ENCODE results near the gene AK5.

GRCh38 chr1:77333501-77333900 is 51.7 kb downstream of the AK5 start:
- TF ChIP-seq REST (IDR thresholded peaks at IDR 0.05; ENCODE audit: insufficient read depth in 1 of 2, low read depth in 2 of 2, low read length in 2 of 2) (no peak), TAF1 (IDR thresholded peaks at IDR 0.05; ENCODE audit: borderline replicate concordance, insufficient read depth, low read length) (no peak), SIN3A (IDR thresholded peaks at IDR 0.05; ENCODE audit: borderline replicate concordance, insufficient read depth, low read length) (no peak)
